ENCODE results near the gene ARHGAP10. TPM values are rescaled to one million over a fixed set of nuclear protein-coding genes. Genes with fewer than 3 reads are reported as not detected.
A peak's percentile ranks its signal among the peaks of the same experiment; 100 is the strongest.

ARHGAP10 gene
- total RNA-seq, 1 donor from 2014 or later = 111 TPM

- Mint-ChIP-seq H3K36me3 (ENCODE audit: low read depth) (peaks cover 6% of the 10 kb centered on the region), H3K27me3 (ENCODE audit: low read depth) (no peaks in the 10 kb centered on the region), H3K27ac (ENCODE audit: unreplicated experiment) (peak overlapping the region; percentile 63), H3K4me3 (ENCODE audit: unreplicated experiment) (no peak overlapping the region), H3K9me3 (ENCODE audit: low read depth) (no peaks in the 10 kb centered on the region), H3K4me1 (ENCODE audit: low read depth) (peaks cover 82% of the 10 kb centered on the region)
- DNase-seq (ENCODE audit: low spot score) = no peak
- TF ChIP-seq CTCF (IDR thresholded peaks at IDR 0.05) = no peak
Measured at GRCh38 chr4:147769386-147769785, 37.5 kb downstream of the ARHGAP10 start.

GRCh38 chr4:147770831-147771230 is 38.9 kb downstream of the ARHGAP10 start:
- no peak for TF ChIP-seq CTCF (IDR thresholded peaks at IDR 0.05)
- Mint-ChIP-seq H3K9me3 (ENCODE audit: low read depth) (no peaks in the 10 kb centered on the region), H3K4me1 (ENCODE audit: low read depth) (peaks cover 83% of the 10 kb centered on the region), H3K4me3 (ENCODE audit: unreplicated experiment) (no peak overlapping the region), H3K27ac (ENCODE audit: unreplicated experiment) (peak overlapping the region; percentile 74), H3K27me3 (ENCODE audit: low read depth) (no peaks in the 10 kb centered on the region), H3K36me3 (ENCODE audit: low read depth) (peaks cover 3% of the 10 kb centered on the region)
- no peak for DNase-seq (ENCODE audit: low spot score)

- TF ChIP-seq CTCF (IDR thresholded peaks at IDR 0.05) = no peak
- H3K4me1 Mint-ChIP-seq (ENCODE audit: low read depth) = peaks cover 96% of the 10 kb centered on the region
- peaks cover 3% of the 10 kb centered on the region for H3K36me3 Mint-ChIP-seq (ENCODE audit: low read depth)
- H3K4me3 Mint-ChIP-seq (ENCODE audit: unreplicated experiment) = peak overlapping the region; percentile 5
- DNase-seq (ENCODE audit: low spot score) = no peak
- peak overlapping the region; percentile 87 for H3K27ac Mint-ChIP-seq (ENCODE audit: unreplicated experiment)
- H3K9me3 Mint-ChIP-seq (ENCODE audit: low read depth) = no peaks in the 10 kb centered on the region
- no peaks in the 10 kb centered on the region for H3K27me3 Mint-ChIP-seq (ENCODE audit: low read depth)
Measured at GRCh38 chr4:147772056-147772455, 40.2 kb downstream of the ARHGAP10 start.

- Mint-ChIP-seq H3K27me3 (ENCODE audit: low read depth) (no peaks in the 10 kb centered on the region), H3K4me1 (ENCODE audit: low read depth) (peaks cover 96% of the 10 kb centered on the region), H3K4me3 (ENCODE audit: unreplicated experiment) (peak overlapping the region; percentile 5), H3K27ac (ENCODE audit: unreplicated experiment) (peak overlapping the region; percentile 87), H3K9me3 (ENCODE audit: low read depth) (no peaks in the 10 kb centered on the region), H3K36me3 (ENCODE audit: low read depth) (peaks cover 3% of the 10 kb centered on the region)
- no peak for TF ChIP-seq CTCF (IDR thresholded peaks at IDR 0.05)
- no peak for DNase-seq (ENCODE audit: low spot score)
Measured at GRCh38 chr4:147772459-147772969, 40.6 kb downstream of the ARHGAP10 start.

GRCh38 chr4:147773261-147774184 is 41.6 kb downstream of the ARHGAP10 start:
- Mint-ChIP-seq H3K9me3 (ENCODE audit: low read depth) (no peaks in the 10 kb centered on the region), H3K27me3 (ENCODE audit: low read depth) (no peaks in the 10 kb centered on the region), H3K4me3 (ENCODE audit: unreplicated experiment) (no peak overlapping the region), H3K4me1 (ENCODE audit: low read depth) (peaks cover 96% of the 10 kb centered on the region), H3K36me3 (ENCODE audit: low read depth) (peaks cover 3% of the 10 kb centered on the region), H3K27ac (ENCODE audit: unreplicated experiment) (peak overlapping the region; percentile 87)
- TF ChIP-seq CTCF (IDR thresholded peaks at IDR 0.05) = no peak
- DNase-seq (ENCODE audit: low spot score) = no peak

Measured in chondrocyte (in vitro differentiated cells).